HG03097 (cell line): ENCODE data around the gene DAPK3.
"Not testable (repeated sequence)": the region's sequence is repeated elsewhere in the genome, so short reads cannot be mapped to it uniquely, and the experiment has no call there.

ENCODE experiments used
- ATAC-seq: cut with Tn5 transposase; IDR thresholded peaks from one replicate; pipeline ENCODE4 v1.9.1; 2021; ENCODE audit not compliant: unreplicated experiment, low FRiP score

DAPK3 gene

GRCh38 chr19:3970808-3971598 is at the start of gene DAPK3:
DAPK3 (minus strand) TSS chr19:3971099; CDS start chr19:3969735, 1,364 bp downstream.
- ATAC-seq, result peak; percentile 91

- ATAC-seq, result no peak
Measured at GRCh38 chr19:4019578-4019977, 48.7 kb upstream of the DAPK3 start.

GRCh38 chr19:4018775-4019504 is 48.0 kb upstream of the DAPK3 start:
- no peak for ATAC-seq

- no peak for ATAC-seq
Measured at GRCh38 chr19:4018140-4018613, 47.3 kb upstream of the DAPK3 start.

GRCh38 chr19:4016903-4017638 is 46.2 kb upstream of the DAPK3 start:
- no peak for ATAC-seq

- ATAC-seq, result no peak
Measured at GRCh38 chr19:4016486-4016885, 45.6 kb upstream of the DAPK3 start.

- ATAC-seq, result no peak
Measured at GRCh38 chr19:4015705-4016402, 45.0 kb upstream of the DAPK3 start.

- no peak for ATAC-seq
Measured at GRCh38 chr19:4014541-4015491, 43.9 kb upstream of the DAPK3 start.

- ATAC-seq, result no peak
Measured at GRCh38 chr19:4013886-4014540, 43.1 kb upstream of the DAPK3 start.

- no peak for ATAC-seq
Measured at GRCh38 chr19:4012975-4013634, 42.2 kb upstream of the DAPK3 start.

GRCh38 chr19:4012092-4012974 is 41.4 kb upstream of the DAPK3 start:
- no peak for ATAC-seq

- ATAC-seq, result not testable (repeated sequence)
Measured at GRCh38 chr19:4011430-4011829, 40.5 kb upstream of the DAPK3 start.

- ATAC-seq, result no peak
Measured at GRCh38 chr19:4010808-4011110, 39.9 kb upstream of the DAPK3 start.

- no peak for ATAC-seq
Measured at GRCh38 chr19:4009990-4010807, 39.3 kb upstream of the DAPK3 start.

GRCh38 chr19:4007836-4008539 is 37.1 kb upstream of the DAPK3 start:
- peak; percentile 4 for ATAC-seq
